22Rv1 (cell line): Measurements from ENCODE around the gene STAMBPL1.

Source experiments
- ZFX ChIP-seq: fragments of 450-650 bp; IDR thresholded peaks from 2 replicates; pipeline ENCODE4 v1.6.1; 2017; ENCODE audit warnings: antibody characterized with exemption, borderline replicate concordance
- TF ChIP-seq, protein P1 (sequence below): fragments of 450-650 bp; IDR thresholded peaks from 2 replicates; pipeline ENCODE4 v1.5.1; 2017; ENCODE audit warnings: mild to moderate bottlenecking

- TF ChIP-seq, protein P1, sequence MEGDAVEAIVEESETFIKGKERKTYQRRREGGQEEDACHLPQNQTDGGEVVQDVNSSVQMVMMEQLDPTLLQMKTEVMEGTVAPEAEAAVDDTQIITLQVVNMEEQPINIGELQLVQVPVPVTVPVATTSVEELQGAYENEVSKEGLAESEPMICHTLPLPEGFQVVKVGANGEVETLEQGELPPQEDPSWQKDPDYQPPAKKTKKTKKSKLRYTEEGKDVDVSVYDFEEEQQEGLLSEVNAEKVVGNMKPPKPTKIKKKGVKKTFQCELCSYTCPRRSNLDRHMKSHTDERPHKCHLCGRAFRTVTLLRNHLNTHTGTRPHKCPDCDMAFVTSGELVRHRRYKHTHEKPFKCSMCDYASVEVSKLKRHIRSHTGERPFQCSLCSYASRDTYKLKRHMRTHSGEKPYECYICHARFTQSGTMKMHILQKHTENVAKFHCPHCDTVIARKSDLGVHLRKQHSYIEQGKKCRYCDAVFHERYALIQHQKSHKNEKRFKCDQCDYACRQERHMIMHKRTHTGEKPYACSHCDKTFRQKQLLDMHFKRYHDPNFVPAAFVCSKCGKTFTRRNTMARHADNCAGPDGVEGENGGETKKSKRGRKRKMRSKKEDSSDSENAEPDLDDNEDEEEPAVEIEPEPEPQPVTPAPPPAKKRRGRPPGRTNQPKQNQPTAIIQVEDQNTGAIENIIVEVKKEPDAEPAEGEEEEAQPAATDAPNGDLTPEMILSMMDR: no peak
- TF ChIP-seq ZFX: no peak
These were observed 38.3 kb downstream of the STAMBPL1 start for GRCh38 chr10:88918191-88918905.
